Panc1 (cell line): Measurements from ENCODE around the gene RBKS. TPM values are rescaled to one million over a fixed set of nuclear protein-coding genes. Genes with fewer than 3 reads are reported as not detected.

Experiments used
- ATAC-seq: fragments of 200-7000 bp; cut with Tn5 transposase; 2 replicates; pipeline ENCODE4 v1.9.1; 2020; ENCODE audit warnings: mild to moderate bottlenecking, moderate library complexity
- BruUV-seq: library from RNA; stranded (reverse); fragments of 400-500 nt; replicated peaks from 2 replicates; lab custom pipeline; 2021; lab: Mats Ljungman, UMichigan
- CTCF ChIA-PET: fragments of 300-600 bp; sonication (Branson Sonifier 250); formaldehyde crosslinking; loops from one replicate; lab custom pipeline; 2022; ENCODE audit warnings: antibody characterized with exemption; lab: Charles Lee
- POLR2A ChIA-PET: fragments of 300-600 bp; sonication (Branson Sonifier 250); formaldehyde crosslinking; loops from one replicate; lab custom pipeline; 2022; ENCODE audit warnings: antibody characterized with exemption; lab: Charles Lee
- DNase-seq: peaks from one replicate; pipeline ENCODE4 v3.0.0-alpha.2; 2010; ENCODE audit warnings: low read depth, low spot score
- H3K27ac ChIP-seq: 2 replicates; pipeline ENCODE4 v1.5.1; 2011; ENCODE audit warnings: mild to moderate bottlenecking, low read length, inconsistent platforms
- H3K27me3 ChIP-seq: fragments of 200-500 bp; sonication (Bioruptor generic); 2 replicates; pipeline ENCODE4 v1.6.0; 2014; ENCODE audit warnings: low read length, inconsistent platforms; ENCODE audit not compliant: control insufficient read depth, insufficient read depth
- H3K36me3 ChIP-seq: fragments of 200-500 bp; sonication (Bioruptor generic); 2 replicates; pipeline ENCODE4 v1.5.1; 2014; ENCODE audit warnings: inconsistent platforms, mild to moderate bottlenecking, low read length, moderate library complexity; ENCODE audit not compliant: control insufficient read depth, insufficient read depth
- H3K4me1 ChIP-seq: 2 replicates; pipeline ENCODE4 v1.5.1; 2011; ENCODE audit warnings: inconsistent platforms, mild to moderate bottlenecking, low read length, moderate library complexity; ENCODE audit not compliant: control insufficient read depth, insufficient read depth
- H3K4me3 ChIP-seq, 2 experiments: 2 replicates each; pipeline ENCODE4 v1.5.1; 2011 to 2012; ENCODE audit warnings: low read depth in 2 of 2, low read length in 2 of 2, mild to moderate bottlenecking in 2 of 2, inconsistent platforms in 1 of 2, moderate library complexity in 1 of 2
- H3K9me3 ChIP-seq: fragments of 200-500 bp; sonication (Bioruptor generic); 2 replicates; pipeline ENCODE4 v1.5.1; 2014; ENCODE audit warnings: low read depth, mild to moderate bottlenecking, inconsistent platforms, low read length, moderate library complexity; ENCODE audit not compliant: control insufficient read depth, insufficient read depth
- POLR2AphosphoS5 ChIP-seq: IDR thresholded peaks from 2 replicates; pipeline ENCODE4 v1.6.1; 2012; ENCODE audit warnings: mild to moderate bottlenecking, low read depth, low read length, moderate library complexity
- REST ChIP-seq, 2 experiments: IDR thresholded peaks; 2 replicates each; pipeline ENCODE4 v1.6.1; 2011 to 2012; ENCODE audit warnings: low read depth in 2 of 2, control low read depth in 1 of 2, low read length in 1 of 2, mild to moderate bottlenecking in 1 of 2, moderate library complexity in 1 of 2; ENCODE audit not compliant: insufficient read depth in 1 of 2
- SIN3A ChIP-seq: IDR thresholded peaks from 2 replicates; pipeline ENCODE4 v1.6.1; 2012; ENCODE audit warnings: low read depth, mild to moderate bottlenecking, low read length, moderate library complexity, borderline replicate concordance; ENCODE audit not compliant: insufficient read depth
- TCF7L2 ChIP-seq: IDR thresholded peaks from 2 replicates; pipeline ENCODE4 v1.6.1; 2011; ENCODE audit warnings: mild to moderate bottlenecking, low read depth, low read length, inconsistent platforms
- in situ Hi-C: cut with HindIII; loops from 2 replicates; pipeline ENCODE4 v1.10.0; 2016; ENCODE audit warnings: low sequenced_read_pairs, low pct_unique_long_range_greater_than_20kb
- intact Hi-C: fragments of 100-400 bp; cut with micrococcal nuclease; formaldehyde crosslinking; loops from one replicate; pipeline ENCODE4 v1.10.0; 2022; ENCODE audit not compliant: unreplicated experiment
- total RNA-seq: library from RNA; stranded (reverse); gene quantifications from one replicate; pipeline ENCODE4 v1.2.1, GENCODE V29; 2021; ENCODE audit not compliant: unreplicated experiment
- TF ChIP-seq, protein P1 (sequence below): fragments of 450-650 bp; IDR thresholded peaks from 2 replicates; pipeline ENCODE4 v1.5.1; 2017; ENCODE audit warnings: mild to moderate bottlenecking

RBKS gene
- total RNA-seq, 1 experiment from 2014 or later = 2.2 TPM

DNA sequence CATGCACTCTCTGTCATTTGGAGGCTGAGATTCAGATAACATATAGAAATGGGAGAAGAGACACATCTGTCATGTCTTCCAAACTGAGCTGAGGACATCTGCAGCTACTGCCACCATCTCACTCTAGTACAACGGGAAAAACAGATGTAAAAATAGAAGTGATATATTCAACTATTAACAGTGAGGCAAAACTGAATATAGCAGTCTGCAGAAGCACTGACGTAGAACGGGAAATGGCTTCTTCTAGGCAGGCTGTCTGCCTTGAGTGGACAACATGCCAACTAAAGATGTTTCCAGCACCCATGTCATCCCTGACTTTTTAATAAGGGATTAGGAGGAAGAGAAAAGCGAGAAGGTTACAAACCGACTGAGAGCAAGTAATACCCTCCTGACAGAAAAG is 67.1 kb downstream of the RBKS start:
- Histone ChIP-seq H3K4me3 (no peak overlapping the region), H3K36me3 (no peaks in the 10 kb centered on the region), H3K27me3 (no peaks in the 10 kb centered on the region), H3K4me1 (no peaks in the 10 kb centered on the region), H3K9me3 (no peaks in the 10 kb centered on the region), H3K27ac (no peak overlapping the region)
- BruUV-seq = no TSS peak
- DNase-seq (no peak), ATAC-seq (no peak)
- ChIA-PET CTCF (no interaction called here), POLR2A (no interaction called here)
- no peak for TF ChIP-seq POLR2AphosphoS5
- TF ChIP-seq, protein P1, sequence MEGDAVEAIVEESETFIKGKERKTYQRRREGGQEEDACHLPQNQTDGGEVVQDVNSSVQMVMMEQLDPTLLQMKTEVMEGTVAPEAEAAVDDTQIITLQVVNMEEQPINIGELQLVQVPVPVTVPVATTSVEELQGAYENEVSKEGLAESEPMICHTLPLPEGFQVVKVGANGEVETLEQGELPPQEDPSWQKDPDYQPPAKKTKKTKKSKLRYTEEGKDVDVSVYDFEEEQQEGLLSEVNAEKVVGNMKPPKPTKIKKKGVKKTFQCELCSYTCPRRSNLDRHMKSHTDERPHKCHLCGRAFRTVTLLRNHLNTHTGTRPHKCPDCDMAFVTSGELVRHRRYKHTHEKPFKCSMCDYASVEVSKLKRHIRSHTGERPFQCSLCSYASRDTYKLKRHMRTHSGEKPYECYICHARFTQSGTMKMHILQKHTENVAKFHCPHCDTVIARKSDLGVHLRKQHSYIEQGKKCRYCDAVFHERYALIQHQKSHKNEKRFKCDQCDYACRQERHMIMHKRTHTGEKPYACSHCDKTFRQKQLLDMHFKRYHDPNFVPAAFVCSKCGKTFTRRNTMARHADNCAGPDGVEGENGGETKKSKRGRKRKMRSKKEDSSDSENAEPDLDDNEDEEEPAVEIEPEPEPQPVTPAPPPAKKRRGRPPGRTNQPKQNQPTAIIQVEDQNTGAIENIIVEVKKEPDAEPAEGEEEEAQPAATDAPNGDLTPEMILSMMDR = no peak
- no peak for TF ChIP-seq REST (IDR thresholded peaks at IDR 0.05; ENCODE audit: insufficient read depth in 1 of 2, low read depth in 2 of 2, low read length in 1 of 2)
- TF ChIP-seq TCF7L2 = no peak
- no peak for TF ChIP-seq SIN3A
- in situ Hi-C loops = no loop called here
- intact Hi-C loops = no loop called here

GRCh38 chr2:27822049-27822448 is 68.1 kb downstream of the RBKS start:
- in situ Hi-C loops = no loop called here
- DNase-seq (no peak), ATAC-seq (no peak)
- no peak for TF ChIP-seq SIN3A
- no peak for TF ChIP-seq TCF7L2
- BruUV-seq = no TSS peak
- intact Hi-C loops = no loop called here
- Histone ChIP-seq H3K4me1 (no peaks in the 10 kb centered on the region), H3K27ac (no peak overlapping the region), H3K9me3 (no peaks in the 10 kb centered on the region), H3K4me3 (no peak overlapping the region), H3K36me3 (no peaks in the 10 kb centered on the region), H3K27me3 (no peaks in the 10 kb centered on the region)
- ChIA-PET CTCF (interaction anchor here (0.6 kb wide), 1 partner anchor 22 kb away, joined by 6 read pairs; no protein-coding TSS in a partner anchor), POLR2A (no interaction called here)

GRCh38 chr2:27815860-27816438 is 74.2 kb downstream of the RBKS start:
- Histone ChIP-seq H3K4me3 (no peak overlapping the region), H3K36me3 (no peaks in the 10 kb centered on the region), H3K4me1 (no peaks in the 10 kb centered on the region), H3K9me3 (no peaks in the 10 kb centered on the region), H3K27me3 (no peaks in the 10 kb centered on the region), H3K27ac (no peak overlapping the region)
- TF ChIP-seq REST (IDR thresholded peaks at IDR 0.05; ENCODE audit: insufficient read depth in 1 of 2, low read depth in 2 of 2, low read length in 1 of 2) (no peak), TCF7L2 (no peak), SIN3A (no peak), POLR2AphosphoS5 (no peak)
- TF ChIP-seq, protein P1 = no peak
- ChIA-PET POLR2A (no interaction called here), CTCF (no interaction called here)
- in situ Hi-C loops = no loop called here
- intact Hi-C loops = no loop called here
- DNase-seq = no peak
- BruUV-seq = no TSS peak
- ATAC-seq = no peak
